ENCODE measurements around the gene LYSMD1.
A peak's percentile ranks its signal among the peaks of the same experiment; 100 is the strongest.

Gene LYSMD1

GRCh38 chr1:151189637-151190445 lies 24.1 kb upstream of the LYSMD1 start, which contains the start of gene VPS72 (continued):
- peak; percentile 62 for TF ChIP-seq PRDM10 (tag by site-specific recombination; IDR thresholded peaks at IDR 0.05)
- 0 out of 2 replicates have a peak, but pooled peaks have one; percentile 40 for TF ChIP-seq YY1 (tag by site-specific recombination; IDR thresholded peaks at IDR 0.05)
- TF ChIP-seq KLF16 (tag by site-specific recombination; IDR thresholded peaks at IDR 0.05) = peak; percentile 96
- TF ChIP-seq PRDM1 (tag by site-specific recombination; IDR thresholded peaks at IDR 0.05) = no peak
- no peak for TF ChIP-seq ZNF747 (tag by site-specific recombination; IDR thresholded peaks at IDR 0.05)
- TF ChIP-seq ZNF394 (tag by site-specific recombination; IDR thresholded peaks at IDR 0.05; ENCODE audit: borderline replicate concordance) = peak; percentile 90
- no peak for TF ChIP-seq ZNF610 (tag by site-specific recombination; IDR thresholded peaks at IDR 0.05; ENCODE audit: borderline replicate concordance)
- TF ChIP-seq ZBTB11 (tag by site-specific recombination; conservative IDR thresholded peaks at IDR 0.05; ENCODE audit: low read depth) = peak; percentile 65; the same call in 1 of the 2 replicates
- TF ChIP-seq GLIS2 (tag by site-specific recombination; IDR thresholded peaks at IDR 0.05) = peak; percentile 98
- peak; percentile 66; the same call in 1 of the 2 replicates for TF ChIP-seq ZNF2 (tag by site-specific recombination; IDR thresholded peaks at IDR 0.05)
- peak; percentile 92 for TF ChIP-seq ZEB2 (tag by site-specific recombination; IDR thresholded peaks at IDR 0.05)
- peak; percentile 74 for TF ChIP-seq ZNF335 (tag by site-specific recombination; conservative IDR thresholded peaks at IDR 0.05)
- TF ChIP-seq SCRT2 (tag by site-specific recombination; IDR thresholded peaks at IDR 0.05) = peak; percentile 86
- TF ChIP-seq ZNF513 (tag by site-specific recombination; IDR thresholded peaks at IDR 0.05) = 0 out of 2 replicates have a peak, but pooled peaks have one; percentile 43
- peak; percentile 77; the same call in 1 of the 2 replicates for TF ChIP-seq ZNF692 (tag by site-specific recombination; IDR thresholded peaks at IDR 0.05)
- no peak for TF ChIP-seq ZNF211 (tag by site-specific recombination; IDR thresholded peaks at IDR 0.05; ENCODE audit: low read depth)
- no peak for TF ChIP-seq ZNF416 (tag by site-specific recombination; IDR thresholded peaks at IDR 0.05)
- no peak; the same call in 1 of the 2 replicates for TF ChIP-seq IKZF3 (tag by site-specific recombination; IDR thresholded peaks at IDR 0.05)
- no peak for TF ChIP-seq ZNF626 (tag by site-specific recombination; IDR thresholded peaks at IDR 0.05)
- TF ChIP-seq ZNF580 (tag by site-specific recombination; IDR thresholded peaks at IDR 0.05) = peak; percentile 79
- TF ChIP-seq ZNF792 (tag by site-specific recombination; IDR thresholded peaks at IDR 0.05) = 0 out of 2 replicates have a peak, but pooled peaks have one; percentile 13
- peak; percentile 95 for TF ChIP-seq SCRT1 (tag by site-specific recombination; IDR thresholded peaks at IDR 0.05; ENCODE audit: borderline replicate concordance)
- TF ChIP-seq ZSCAN16 (tag by site-specific recombination; IDR thresholded peaks at IDR 0.05) = no peak
- TF ChIP-seq KLF17 (tag by site-specific recombination; IDR thresholded peaks at IDR 0.05) = peak; percentile 91
- TF ChIP-seq ZFP37 (tag by site-specific recombination; IDR thresholded peaks at IDR 0.05) = peak; percentile 90
- TF ChIP-seq ZNF10 (tag by site-specific recombination; IDR thresholded peaks at IDR 0.05) = peak; percentile 84
- no peak for TF ChIP-seq ZNF114 (tag by site-specific recombination; IDR thresholded peaks at IDR 0.05)
